Measurements from ENCODE around the gene EZH2.
A peak's percentile ranks its signal among the peaks of the same experiment; 100 is the strongest.

The EZH2 gene

GRCh38 chr7:148803094-148803493 lies 81.0 kb downstream of the EZH2 start:
- DNase-seq: no peak

GRCh38 chr7:148802101-148802493 lies 82.0 kb downstream of the EZH2 start:
- no peak for DNase-seq

- DNase-seq: no peak
Observed at GRCh38 chr7:148800677-148801076, 83.4 kb downstream of the EZH2 start.

GRCh38 chr7:148799893-148800555 lies 84.1 kb downstream of the EZH2 start:
- no peak for DNase-seq

GRCh38 chr7:148796841-148797240 lies 87.2 kb downstream of the EZH2 start:
- DNase-seq: no peak

- DNase-seq: no peak
Observed at GRCh38 chr7:148794476-148794875, 89.6 kb downstream of the EZH2 start.

GRCh38 chr7:148793590-148793989 lies 90.5 kb downstream of the EZH2 start:
- DNase-seq: no peak

- no peak for DNase-seq
Observed at GRCh38 chr7:148791546-148791945, 92.5 kb downstream of the EZH2 start.

GRCh38 chr7:148790850-148791249 lies 93.2 kb downstream of the EZH2 start:
- DNase-seq: no peak

GRCh38 chr7:148790131-148790726 lies 93.9 kb downstream of the EZH2 start:
- DNase-seq: no peak

GRCh38 chr7:148789220-148789619 lies 94.9 kb downstream of the EZH2 start:
- DNase-seq: no peak

GRCh38 chr7:148787571-148788295 lies 96.4 kb downstream of the EZH2 start:
- DNase-seq: no peak

GRCh38 chr7:148783801-148784527 lies 100.1 kb downstream of the EZH2 start:
- DNase-seq: no peak

- DNase-seq: no peak
Observed at GRCh38 chr7:148782757-148783456, 101.2 kb downstream of the EZH2 start.

- DNase-seq: no peak
Observed at GRCh38 chr7:148774471-148774870, 109.6 kb downstream of the EZH2 start.

- no peak for DNase-seq
Observed at GRCh38 chr7:148773334-148773733, 110.8 kb downstream of the EZH2 start.

GRCh38 chr7:148772297-148773089 lies 111.6 kb downstream of the EZH2 start:
- DNase-seq: peak; percentile 19

- no peak for DNase-seq
Observed at GRCh38 chr7:148770004-148770403, 114.1 kb downstream of the EZH2 start.

GRCh38 chr7:148763622-148764021 lies 120.5 kb downstream of the EZH2 start:
- no peak for DNase-seq

- DNase-seq: no peak
Observed at GRCh38 chr7:148761499-148762278, 122.4 kb downstream of the EZH2 start.
